H9 (cell line): ENCODE data around the gene KRTAP10-3. TPM values are rescaled to one million over a fixed set of nuclear protein-coding genes. Genes with fewer than 3 reads are reported as not detected.
A peak's percentile ranks its signal among the peaks of the same experiment; 100 is the strongest.

Experiments
- DNase-seq: peaks from one replicate; pipeline ENCODE4 v3.0.0-alpha.2; 2017
- H2AFZ ChIP-seq: one replicate; pipeline ENCODE4 v1.6.1; 2013; ENCODE audit warnings: mild to moderate bottlenecking, low read length, control low read depth, moderate library complexity
- H2AK5ac ChIP-seq: 2 replicates; pipeline ENCODE4 v1.6.1; 2013; ENCODE audit warnings: low read length, control low read depth, mixed read lengths; ENCODE audit not compliant: insufficient read length
- H2BK120ac ChIP-seq: one replicate; pipeline ENCODE4 v1.6.1; 2013; ENCODE audit warnings: low read depth, mild to moderate bottlenecking, low read length, control low read depth, inconsistent platforms; ENCODE audit not compliant: poor library complexity, severe bottlenecking
- H2BK12ac ChIP-seq: 2 replicates; pipeline ENCODE4 v1.6.1; 2013; ENCODE audit warnings: low read length, control low read depth, mixed read lengths, low read depth; ENCODE audit not compliant: insufficient read length
- H2BK15ac ChIP-seq: 2 replicates; pipeline ENCODE4 v1.6.1; 2013; ENCODE audit warnings: low read depth, low read length, control low read depth
- H2BK20ac ChIP-seq: one replicate; pipeline ENCODE4 v1.6.1; 2013; ENCODE audit warnings: low read depth, mild to moderate bottlenecking, low read length, control low read depth, inconsistent platforms; ENCODE audit not compliant: poor library complexity, severe bottlenecking
- H2BK5ac ChIP-seq: 2 replicates; pipeline ENCODE4 v1.6.1; 2013; ENCODE audit warnings: low read length, control low read depth, mixed read lengths; ENCODE audit not compliant: insufficient read length
- H3K14ac ChIP-seq: 2 replicates; pipeline ENCODE4 v1.6.1; 2013; ENCODE audit warnings: low read length, control low read depth; ENCODE audit not compliant: insufficient read depth
- H3K18ac ChIP-seq: 2 replicates; pipeline ENCODE4 v1.6.1; 2013; ENCODE audit warnings: low read depth, mild to moderate bottlenecking, mixed read lengths, low read length, control low read depth; ENCODE audit not compliant: insufficient read length
- H3K23ac ChIP-seq: 2 replicates; pipeline ENCODE4 v1.6.1; 2013; ENCODE audit warnings: low read length, control low read depth, mixed read lengths, low read depth; ENCODE audit not compliant: insufficient read length
- H3K23me2 ChIP-seq: 2 replicates; pipeline ENCODE4 v1.6.1; 2013; ENCODE audit warnings: low read depth, mild to moderate bottlenecking, mixed read lengths, low read length, control low read depth; ENCODE audit not compliant: insufficient read length, poor library complexity, severe bottlenecking
- H3K27ac ChIP-seq: 2 replicates; pipeline ENCODE4 v1.5.1; 2013; ENCODE audit warnings: low read length, control low read depth, mixed read lengths, low read depth; ENCODE audit not compliant: insufficient read length
- H3K27me3 ChIP-seq: 2 replicates; pipeline ENCODE4 v1.6.1; 2013; ENCODE audit warnings: low read length, control low read depth, inconsistent platforms; ENCODE audit not compliant: insufficient read depth
- H3K4ac ChIP-seq: 2 replicates; pipeline ENCODE4 v1.6.1; 2013; ENCODE audit warnings: low read depth, mild to moderate bottlenecking, control low read depth, inconsistent platforms, low read length, moderate library complexity
- H3K4me1 ChIP-seq: 2 replicates; pipeline ENCODE4 v1.6.1; 2013; ENCODE audit warnings: low read length, control low read depth, inconsistent platforms; ENCODE audit not compliant: insufficient read depth
- H3K4me2 ChIP-seq: 2 replicates; pipeline ENCODE4 v1.6.1; 2013; ENCODE audit warnings: low read length, control low read depth, mixed read lengths; ENCODE audit not compliant: insufficient read length, insufficient read depth
- H3K56ac ChIP-seq: 2 replicates; pipeline ENCODE4 v1.6.1; 2013; ENCODE audit warnings: low read depth, mild to moderate bottlenecking, mixed read lengths, low read length, control low read depth; ENCODE audit not compliant: insufficient read length
- H3K79me1 ChIP-seq: 2 replicates; pipeline ENCODE4 v1.6.1; 2013; ENCODE audit warnings: low read depth, mild to moderate bottlenecking, moderate library complexity, low read length, control low read depth, inconsistent platforms; ENCODE audit not compliant: insufficient read depth, poor library complexity, severe bottlenecking
- H3K79me2 ChIP-seq: 2 replicates; pipeline ENCODE4 v1.6.1; 2013; ENCODE audit warnings: low read length, control low read depth, inconsistent platforms; ENCODE audit not compliant: insufficient read depth
- H3K9ac ChIP-seq: 2 replicates; pipeline ENCODE4 v1.6.1; 2013; ENCODE audit warnings: low read length, control low read depth, mixed read lengths; ENCODE audit not compliant: insufficient read length; ENCODE audit errors: extremely low read depth
- H3K9me3 ChIP-seq: one replicate; pipeline ENCODE4 v1.6.1; 2013; ENCODE audit warnings: low read depth, low read length, inconsistent platforms; ENCODE audit not compliant: control insufficient read depth
- H3T11ph ChIP-seq: one replicate; pipeline ENCODE4 v1.6.1; 2013; ENCODE audit warnings: mild to moderate bottlenecking, low read length, control low read depth, inconsistent platforms
- H4K20me1 ChIP-seq: one replicate; pipeline ENCODE4 v1.6.1; 2013; ENCODE audit not compliant: control insufficient read depth, insufficient read length, insufficient read depth
- H4K5ac ChIP-seq: 2 replicates; pipeline ENCODE4 v1.6.1; 2013; ENCODE audit warnings: low read depth, mild to moderate bottlenecking, mixed read lengths, low read length, control low read depth; ENCODE audit not compliant: insufficient read length
- H4K8ac ChIP-seq: replicated peaks from 2 replicates; pipeline ENCODE4 v1.6.1; 2013; ENCODE audit warnings: low read length, control low read depth, mixed read lengths, low read depth; ENCODE audit not compliant: insufficient read length
- H4K91ac ChIP-seq: 2 replicates; pipeline ENCODE4 v1.6.1; 2013; ENCODE audit warnings: low read depth, mild to moderate bottlenecking, moderate library complexity, mixed read lengths, low read length, control low read depth; ENCODE audit not compliant: insufficient read length
- H3K27ac Mint-ChIP-seq, 3 experiments: 2 replicates in 2 of 3; 3 replicates in 1 of 3; pipeline ENCODE4 v1.8.0; 2020 to 2021; ENCODE audit warnings: mixed read lengths in 3 of 3, mild to moderate bottlenecking in 1 of 3, moderate library complexity in 1 of 3
- H3K27me3 Mint-ChIP-seq: 2 replicates; pipeline ENCODE4 v1.8.0; 2021; ENCODE audit warnings: low read depth, mild to moderate bottlenecking, moderate library complexity, mixed read lengths
- H3K36me3 Mint-ChIP-seq, 3 experiments: 2 replicates in 2 of 3; 3 replicates in 1 of 3; pipeline ENCODE4 v1.8.0; 2020 to 2021; ENCODE audit warnings: low read depth in 3 of 3, mixed read lengths in 3 of 3; ENCODE audit not compliant: insufficient read depth in 1 of 3
- H3K4me1 Mint-ChIP-seq, 2 experiments: 2 replicates each; pipeline ENCODE4 v1.8.0; 2020; ENCODE audit warnings: mixed read lengths in 2 of 2
- H3K4me3 Mint-ChIP-seq, 2 experiments: 2 replicates in 1 of 2; 3 replicates in 1 of 2; pipeline ENCODE4 v1.8.0; 2020 to 2021; ENCODE audit warnings: mild to moderate bottlenecking in 2 of 2, mixed read lengths in 2 of 2, moderate library complexity in 1 of 2
- H3K9me3 Mint-ChIP-seq, 2 experiments: 2 replicates in 1 of 2; 3 replicates in 1 of 2; pipeline ENCODE4 v1.8.0; 2020; ENCODE audit warnings: mild to moderate bottlenecking in 2 of 2, mixed read lengths in 2 of 2, moderate library complexity in 1 of 2
- WGBS: extraction: QIAGEN DNeasy Blood & Tissue Kit; methylation state at CpG from one replicate; pipeline ENCODE4 v1.1.7; 2013; ENCODE audit warnings: missing lambda C conversion rate, low lambda C conversion rate, mixed read lengths; ENCODE audit not compliant: insufficient read length; ENCODE audit errors: extremely low coverage; 5-methylcytosine and 5-hydroxymethylcytosine counted together
- total RNA-seq: library from RNA; stranded (reverse); gene quantifications from 2 replicates; pipeline ENCODE4 v1.2.1, GENCODE V29; 2021
- TF ChIP-seq, protein P1 (sequence below): fragments of 200-600 bp; sonication (generic); conservative IDR thresholded peaks from 3 replicates; pipeline ENCODE4 v1.8.0; 2021; ENCODE audit warnings: antibody characterized with exemption, mild to moderate bottlenecking

The KRTAP10-3 gene
- total RNA-seq, 1 experiment from 2014 or later: not detected

GRCh38 chr21:44552681-44553080 is 5.9 kb downstream of the KRTAP10-3 start:
- H3K4ac ChIP-seq: no peak overlapping the region
- WGBS: no CpG with 5 or more reads among the region's 13 CpGs
- DNase-seq: no peak

More at GRCh38 chr21:44552681-44553080, 5.9 kb downstream of the KRTAP10-3 start:
- Mint-ChIP-seq H3K4me1 (peaks cover 43 to 60% of the 10 kb centered on the region in 2 experiments), H3K27me3 (peaks cover 3% of the 10 kb centered on the region), H3K27ac (no peak overlapping the region; a peak in 1 of 7 replicates), H3K9me3 (no peaks in the 10 kb centered on the region; a peak in 1 of 5 replicates), H3K36me3 (peaks cover 0 to 2% (median 0%) of the 10 kb centered on the region in 3 experiments; a peak in 2 of 7 replicates), H3K4me3 (no peak overlapping the region; a peak in 1 of 5 replicates)
- H2BK12ac ChIP-seq: no peak overlapping the region
- peak overlapping the region; percentile 53 for H3K14ac ChIP-seq
- no peak overlapping the region for H2BK20ac ChIP-seq
- no peaks in the 10 kb centered on the region for H4K20me1 ChIP-seq
- H4K91ac ChIP-seq: no peak overlapping the region
- no peak overlapping the region for H2BK120ac ChIP-seq
- H2AK5ac ChIP-seq: no peak overlapping the region
- H3K4me1 ChIP-seq: peaks cover 6% of the 10 kb centered on the region; the same call in 1 of the 2 replicates
- H3K9ac ChIP-seq: no peak overlapping the region
- H3K18ac ChIP-seq: no peak overlapping the region
- no peak overlapping the region for H4K8ac ChIP-seq
- TF ChIP-seq, protein P1, sequence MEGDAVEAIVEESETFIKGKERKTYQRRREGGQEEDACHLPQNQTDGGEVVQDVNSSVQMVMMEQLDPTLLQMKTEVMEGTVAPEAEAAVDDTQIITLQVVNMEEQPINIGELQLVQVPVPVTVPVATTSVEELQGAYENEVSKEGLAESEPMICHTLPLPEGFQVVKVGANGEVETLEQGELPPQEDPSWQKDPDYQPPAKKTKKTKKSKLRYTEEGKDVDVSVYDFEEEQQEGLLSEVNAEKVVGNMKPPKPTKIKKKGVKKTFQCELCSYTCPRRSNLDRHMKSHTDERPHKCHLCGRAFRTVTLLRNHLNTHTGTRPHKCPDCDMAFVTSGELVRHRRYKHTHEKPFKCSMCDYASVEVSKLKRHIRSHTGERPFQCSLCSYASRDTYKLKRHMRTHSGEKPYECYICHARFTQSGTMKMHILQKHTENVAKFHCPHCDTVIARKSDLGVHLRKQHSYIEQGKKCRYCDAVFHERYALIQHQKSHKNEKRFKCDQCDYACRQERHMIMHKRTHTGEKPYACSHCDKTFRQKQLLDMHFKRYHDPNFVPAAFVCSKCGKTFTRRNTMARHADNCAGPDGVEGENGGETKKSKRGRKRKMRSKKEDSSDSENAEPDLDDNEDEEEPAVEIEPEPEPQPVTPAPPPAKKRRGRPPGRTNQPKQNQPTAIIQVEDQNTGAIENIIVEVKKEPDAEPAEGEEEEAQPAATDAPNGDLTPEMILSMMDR: no peak
- no peaks in the 10 kb centered on the region for H3K79me2 ChIP-seq
- no peak overlapping the region for H3K56ac ChIP-seq
- H3T11ph ChIP-seq: no peak overlapping the region
- H3K4me2 ChIP-seq: no peak overlapping the region
- H3K27ac ChIP-seq: no peak overlapping the region
- H2BK15ac ChIP-seq: no peak overlapping the region
- no peaks in the 10 kb centered on the region for H3K9me3 ChIP-seq
- no peaks in the 10 kb centered on the region for H3K27me3 ChIP-seq
- H3K79me1 ChIP-seq: no peaks in the 10 kb centered on the region
- no peak overlapping the region for H4K5ac ChIP-seq
- no peak overlapping the region for H2BK5ac ChIP-seq
- H3K23me2 ChIP-seq: no peaks in the 10 kb centered on the region
- no peak overlapping the region for H2AFZ ChIP-seq
- no peak overlapping the region for H3K23ac ChIP-seq
